ENCODE data around the gene ALDH6A1. TPM values are rescaled to one million over a fixed set of nuclear protein-coding genes. Genes with fewer than 3 reads are reported as not detected.

ALDH6A1 gene
- polyA plus RNA-seq, 1 donor from 2014 or later, result 11.1 TPM

- Histone ChIP-seq H2AFZ (ENCODE audit: low read depth, low read length) (no peak overlapping the region), H3K4me2 (ENCODE audit: low read length) (no peak overlapping the region)
Observed at GRCh38 chr14:74048281-74048680, 36.0 kb downstream of the ALDH6A1 start.

GRCh38 chr14:74045522-74045921 is 38.7 kb downstream of the ALDH6A1 start:
- Histone ChIP-seq H3F3A (ENCODE audit: insufficient read depth, low read length, poor library complexity, severe bottlenecking) (no peaks in the 10 kb centered on the region), H3K27ac (ENCODE audit: low read length) (no peak overlapping the region), H3K9ac (ENCODE audit: low read length) (no peak overlapping the region), H3K27me3 (ENCODE audit: insufficient read depth, low read depth, low read length) (no peaks in the 10 kb centered on the region), H4K20me1 (ENCODE audit: insufficient read depth) (no peaks in the 10 kb centered on the region), H3K4me3 (ENCODE audit: low read length) (no peak overlapping the region), H2AFZ (ENCODE audit: low read depth, low read length) (no peak overlapping the region), H3K9me2 (ENCODE audit: insufficient read depth, low read length) (no peaks in the 10 kb centered on the region), H3K79me2 (replicated peaks; ENCODE audit: insufficient read depth, low read length) (no peaks in the 10 kb centered on the region), H3K9me3 (ENCODE audit: low read length) (no peaks in the 10 kb centered on the region), H3K36me3 (ENCODE audit: insufficient read depth, low read length) (no peaks in the 10 kb centered on the region), H3K4me2 (ENCODE audit: low read length) (no peak overlapping the region)
- TF ChIP-seq MXI1 (conservative IDR thresholded peaks at IDR 0.05; ENCODE audit: poor library complexity, severe bottlenecking) (no peak), EZH2 (IDR thresholded peaks at IDR 0.05; ENCODE audit: borderline replicate concordance, insufficient read depth, low read length, poor library complexity, severe bottlenecking) (no peak), CTCF (IDR thresholded peaks at IDR 0.05; ENCODE audit: poor library complexity, severe bottlenecking) (no peak)

More at GRCh38 chr14:74048281-74048680, 36.0 kb downstream of the ALDH6A1 start:
- TF ChIP-seq MXI1 (conservative IDR thresholded peaks at IDR 0.05; ENCODE audit: poor library complexity, severe bottlenecking) (no peak), SMC3 (conservative IDR thresholded peaks at IDR 0.05; ENCODE audit: poor library complexity) (no peak), TAF1 (IDR thresholded peaks at IDR 0.05; ENCODE audit: low read depth) (no peak), EP300 (conservative IDR thresholded peaks at IDR 0.05; ENCODE audit: poor library complexity, severe bottlenecking) (no peak), CTCF (IDR thresholded peaks at IDR 0.05; ENCODE audit: poor library complexity, severe bottlenecking) (no peak), EZH2 (IDR thresholded peaks at IDR 0.05; ENCODE audit: borderline replicate concordance, insufficient read depth, low read length, poor library complexity, severe bottlenecking) (no peak), REST (IDR thresholded peaks at IDR 0.05; ENCODE audit: borderline replicate concordance) (no peak), POLR2AphosphoS5 (IDR thresholded peaks at IDR 0.05) (no peak), RAD21 (conservative IDR thresholded peaks at IDR 0.05) (no peak)
- H3K27me3 ChIP-seq (ENCODE audit: insufficient read depth, low read depth, low read length), result no peaks in the 10 kb centered on the region
- no peak overlapping the region for H3K27ac ChIP-seq (ENCODE audit: low read length)
- H3K9ac ChIP-seq (ENCODE audit: low read length), result no peak overlapping the region
- no peak overlapping the region for H3K4me3 ChIP-seq (ENCODE audit: low read length)
- H3K9me3 ChIP-seq (ENCODE audit: low read length), result no peaks in the 10 kb centered on the region
- H3K36me3 ChIP-seq (ENCODE audit: insufficient read depth, low read length), result no peaks in the 10 kb centered on the region
- no peaks in the 10 kb centered on the region for H3K9me2 ChIP-seq (ENCODE audit: insufficient read depth, low read length)
- H3F3A ChIP-seq (ENCODE audit: insufficient read depth, low read length, poor library complexity, severe bottlenecking), result no peaks in the 10 kb centered on the region
- H4K20me1 ChIP-seq (ENCODE audit: insufficient read depth), result no peaks in the 10 kb centered on the region
- no peaks in the 10 kb centered on the region for H3K79me2 ChIP-seq (replicated peaks; ENCODE audit: insufficient read depth, low read length)

Measured in neural cell (in vitro differentiated cells).